Measurements from ENCODE around the gene MACROH2A1. TPM values are rescaled to one million over a fixed set of nuclear protein-coding genes. Genes with fewer than 3 reads are reported as not detected.
A peak's percentile ranks its signal among the peaks of the same experiment; 100 is the strongest.

MACROH2A1 gene
- total and polyA plus RNA-seq, 9 of the 15 experiments (the other 6 are each of a cell fraction or from before 2014, with no cell fraction given) = 44.9 to 289 (median 193) TPM

- H3K27me3 ChIP-seq (ENCODE audit: control insufficient read depth in 2 of 2, insufficient read depth in 2 of 2, low read length in 2 of 2) = no peaks in the 10 kb centered on the region
- peaks cover 6 to 25% of the 10 kb centered on the region in 2 experiments; a peak in 3 of 5 replicates for H3K4me1 ChIP-seq (replicated peaks in 1 of 2; ENCODE audit: control insufficient read depth in 2 of 2, insufficient read depth in 2 of 2, low read length in 2 of 2)
- H3K36me3 ChIP-seq (ENCODE audit: control insufficient read depth, insufficient read depth, low read length) = no peaks in the 10 kb centered on the region
- no peak overlapping the region for H3K27ac ChIP-seq (ENCODE audit: extremely low read depth, low read depth, low read length)
- POLR2A ChIA-PET = interaction anchor here (0.6 kb wide), 1 partner anchor 416 kb away, joined by 3 read pairs; no protein-coding TSS in a partner anchor
- DNase-seq (ENCODE audit: extremely low read depth in 1 of 4, low spot score in 3 of 4) = no peak
- FAIRE-seq = peak; percentile 32
- intact Hi-C loops (cut with micrococcal nuclease) (no loop called here), in situ Hi-C loops (cut with MboI) (no loop called here)
- H3K9me3 ChIP-seq (replicated peaks; ENCODE audit: control insufficient read depth, insufficient read depth, low read depth, low read length) = no peaks in the 10 kb centered on the region
- WGBS (ENCODE audit: insufficient coverage, low coverage, missing lambda C conversion rate) = 60% methylated on average over 7 of the region's 7 CpGs
- no peak overlapping the region for H3K4me2 ChIP-seq (ENCODE audit: insufficient read depth, low read length)
- no peak overlapping the region for H3K4me3 ChIP-seq
- H3K9me1 ChIP-seq (ENCODE audit: control insufficient read depth, insufficient read depth, low read length) = peaks cover 4% of the 10 kb centered on the region
- ATAC-seq = no peak
- no peak for TF ChIP-seq FOS (IDR thresholded peaks at IDR 0.05; ENCODE audit: extremely low read depth, insufficient read length)
- no peak for TF ChIP-seq CEBPG (CRISPR knock-in tag; IDR thresholded peaks at IDR 0.05)
- TF ChIP-seq CEBPG (tag; conservative IDR thresholded peaks at IDR 0.05 in 1 of 2, IDR thresholded peaks at IDR 0.05 in 1 of 2) = peak; percentile 31 to 60; a peak in 3 of 4 replicates
- TF ChIP-seq CEBPB (tag; IDR thresholded peaks at IDR 0.05) = peak; percentile 67
- CTCF ChIA-PET (ENCODE audit: low intra/inter-chr PET ratio) = no interaction called here
- no peak overlapping the region for H2AFZ ChIP-seq (ENCODE audit: low read depth, low read length)
- H3K9ac ChIP-seq (ENCODE audit: insufficient read depth in 1 of 2, low read depth in 2 of 2, low read length in 2 of 2) = no peak overlapping the region
- BruUV-seq (replicated peaks) = no TSS peak
- no peaks in the 10 kb centered on the region for H3K79me2 ChIP-seq (ENCODE audit: control insufficient read depth, insufficient read depth, low read length)
- H4K20me1 ChIP-seq (replicated peaks; ENCODE audit: control insufficient read depth, insufficient read depth, low read length) = peaks cover 7% of the 10 kb centered on the region; the same call in 1 of the 2 replicates
Observed at GRCh38 chr5:135322744-135323143, 76.3 kb downstream of the MACROH2A1 start.

GRCh38 chr5:135322271-135322670 is 76.8 kb downstream of the MACROH2A1 start:
- intact Hi-C loops (cut with micrococcal nuclease) = no loop called here
- H3K9ac ChIP-seq (ENCODE audit: insufficient read depth in 1 of 2, low read depth in 2 of 2, low read length in 2 of 2) = 0 out of 4 replicates have a peak overlapping the region, but pooled peaks of 1 of the 2 experiments have one; percentile 7
- BruUV-seq (replicated peaks) = no TSS peak
- H2AFZ ChIP-seq (ENCODE audit: low read depth, low read length) = no peak overlapping the region
- POLR2A ChIA-PET = no interaction called here
- H3K27ac ChIP-seq (ENCODE audit: extremely low read depth, low read depth, low read length) = no peak overlapping the region
- H3K9me1 ChIP-seq (ENCODE audit: control insufficient read depth, insufficient read depth, low read length) = peaks cover 4% of the 10 kb centered on the region
- 23% methylated on average over 4 of the region's 4 CpGs for WGBS (ENCODE audit: insufficient coverage, low coverage, missing lambda C conversion rate)
- no peak for DNase-seq (ENCODE audit: extremely low read depth in 1 of 4, low spot score in 3 of 4)
- H3K36me3 ChIP-seq (ENCODE audit: control insufficient read depth, insufficient read depth, low read length) = no peaks in the 10 kb centered on the region
- H3K4me1 ChIP-seq (replicated peaks in 1 of 2; ENCODE audit: control insufficient read depth in 2 of 2, insufficient read depth in 2 of 2, low read length in 2 of 2) = peaks cover 6 to 25% of the 10 kb centered on the region in 2 experiments; a peak in 3 of 5 replicates
- no peak for ATAC-seq
- in situ Hi-C loops (cut with MboI) = no loop called here
- H3K27me3 ChIP-seq (ENCODE audit: control insufficient read depth in 2 of 2, insufficient read depth in 2 of 2, low read length in 2 of 2) = no peaks in the 10 kb centered on the region
- no peak overlapping the region for H3K4me3 ChIP-seq
- H3K79me2 ChIP-seq (ENCODE audit: control insufficient read depth, insufficient read depth, low read length) = no peaks in the 10 kb centered on the region
- CTCF ChIA-PET (ENCODE audit: low intra/inter-chr PET ratio) = no interaction called here
- FAIRE-seq = peak; percentile 46
- no peak overlapping the region for H3K4me2 ChIP-seq (ENCODE audit: insufficient read depth, low read length)
- H3K9me3 ChIP-seq (replicated peaks; ENCODE audit: control insufficient read depth, insufficient read depth, low read depth, low read length) = no peaks in the 10 kb centered on the region
- peaks cover 7% of the 10 kb centered on the region; the same call in 1 of the 2 replicates for H4K20me1 ChIP-seq (replicated peaks; ENCODE audit: control insufficient read depth, insufficient read depth, low read length)
- TF ChIP-seq DPF2 (IDR thresholded peaks at IDR 0.05) = no peak
- TF ChIP-seq NR0B1 (IDR thresholded peaks at IDR 0.05; ENCODE audit: partially characterized antibody) = no peak
- TF ChIP-seq FUS (optimal IDR thresholded peaks at IDR 0.05; ENCODE audit: low read depth, low read length) = no peak
- no peak for TF ChIP-seq MTA2 (IDR thresholded peaks at IDR 0.05; ENCODE audit: low read depth)
- TF ChIP-seq ZNF592 (IDR thresholded peaks at IDR 0.05) = no peak
- no peak for TF ChIP-seq SLC30A9 (CRISPR knock-in tag; IDR thresholded peaks at IDR 0.05)
- TF ChIP-seq KAT2B (IDR thresholded peaks at IDR 0.05; ENCODE audit: low read depth, low read length) = no peak
- no peak for TF ChIP-seq ZBTB1 (CRISPR knock-in tag; IDR thresholded peaks at IDR 0.05; ENCODE audit: borderline replicate concordance, low read depth)

Data from K562 (cell line).